Mesenchymal stem cell (in vitro differentiated cells and primary cell): ENCODE data around the gene HTRA3.

ENCODE experiments used
- DNase-seq: peaks from one replicate; pipeline ENCODE4 v3.0.0-alpha.2; 2013
- H2AFZ ChIP-seq: one replicate; pipeline ENCODE4 v1.6.1; 2013; ENCODE audit warnings: low read depth, mild to moderate bottlenecking, control low read depth, inconsistent platforms, low read length, moderate library complexity
- H2AK5ac ChIP-seq: 2 replicates; pipeline ENCODE4 v1.6.1; 2013; ENCODE audit warnings: low read length, moderate library complexity, mild to moderate bottlenecking, inconsistent platforms; ENCODE audit not compliant: severe bottlenecking
- H2BK120ac ChIP-seq: one replicate; pipeline ENCODE4 v1.6.1; 2013; ENCODE audit warnings: low read depth, mild to moderate bottlenecking, inconsistent platforms, low read length, moderate library complexity
- H2BK12ac ChIP-seq, 2 experiments: one replicate each; pipeline ENCODE4 v1.6.1; 2013; ENCODE audit warnings: inconsistent platforms in 2 of 2, low read length in 2 of 2, mild to moderate bottlenecking in 2 of 2, moderate library complexity in 2 of 2, control low read depth in 1 of 2
- H2BK15ac ChIP-seq: one replicate; pipeline ENCODE4 v1.6.1; 2013; ENCODE audit warnings: mild to moderate bottlenecking, low read depth, inconsistent platforms; ENCODE audit not compliant: poor library complexity, severe bottlenecking
- H2BK5ac ChIP-seq: 2 replicates; pipeline ENCODE4 v1.6.1; 2013; ENCODE audit warnings: low read depth, mild to moderate bottlenecking, low read length, control low read depth, inconsistent platforms; ENCODE audit not compliant: poor library complexity, severe bottlenecking
- H3K14ac ChIP-seq, 2 experiments: one replicate each; pipeline ENCODE4 v1.6.1; 2013; ENCODE audit warnings: inconsistent platforms in 2 of 2, low read length in 2 of 2, control low read depth in 1 of 2, mild to moderate bottlenecking in 1 of 2, moderate library complexity in 1 of 2
- H3K18ac ChIP-seq, 2 experiments: one replicate each; pipeline ENCODE4 v1.6.1; 2013; ENCODE audit warnings: inconsistent platforms in 2 of 2, low read length in 2 of 2, control low read depth in 1 of 2, low read depth in 1 of 2, mild to moderate bottlenecking in 1 of 2
- H3K23ac ChIP-seq, 2 experiments: one replicate each; pipeline ENCODE4 v1.6.1; 2013; ENCODE audit warnings: inconsistent platforms in 2 of 2, low read length in 2 of 2, mild to moderate bottlenecking in 2 of 2, moderate library complexity in 2 of 2, control low read depth in 1 of 2
- H3K27ac ChIP-seq: 2 replicates; pipeline ENCODE4 v1.5.1; 2013; ENCODE audit warnings: mild to moderate bottlenecking, moderate library complexity, low read length, control low read depth, inconsistent platforms; ENCODE audit not compliant: poor library complexity, severe bottlenecking
- H3K27me3 ChIP-seq, 2 experiments: 2 replicates each; pipeline versions ENCODE4 v1.6.1 to v1.7.0; 2013; ENCODE audit warnings: low read length in 2 of 2, mild to moderate bottlenecking in 2 of 2, moderate library complexity in 2 of 2, control low read depth in 1 of 2, inconsistent platforms in 1 of 2; ENCODE audit not compliant: control insufficient read depth in 1 of 2, insufficient read depth in 1 of 2
- H3K36me3 ChIP-seq, 2 experiments: 2 replicates each; pipeline versions ENCODE4 v1.6.1 to v1.7.0; 2013; ENCODE audit warnings: low read length in 2 of 2, control low read depth in 1 of 2, inconsistent platforms in 1 of 2, low read depth in 1 of 2, mild to moderate bottlenecking in 1 of 2; ENCODE audit not compliant: insufficient read depth in 2 of 2, control insufficient read depth in 1 of 2
- H3K4ac ChIP-seq, 2 experiments: one replicate each; pipeline ENCODE4 v1.6.1; 2013; ENCODE audit warnings: inconsistent platforms in 2 of 2, low read length in 2 of 2, mild to moderate bottlenecking in 2 of 2, moderate library complexity in 2 of 2, control low read depth in 1 of 2, low read depth in 1 of 2
- H3K4me1 ChIP-seq: 2 replicates; pipeline ENCODE4 v1.6.1; 2013; ENCODE audit warnings: low read depth, low read length, control low read depth; ENCODE audit not compliant: control insufficient read depth, insufficient read depth
- H3K4me2 ChIP-seq: 2 replicates; pipeline ENCODE4 v1.6.1; 2013; ENCODE audit warnings: low read length, mild to moderate bottlenecking, inconsistent platforms; ENCODE audit not compliant: poor library complexity, severe bottlenecking
- H3K4me3 ChIP-seq, 2 experiments: 2 replicates each; pipeline versions ENCODE4 v1.5.1 to v1.7.0; 2013; ENCODE audit warnings: low read length in 2 of 2, mild to moderate bottlenecking in 2 of 2, control low read depth in 1 of 2, low read depth in 1 of 2; ENCODE audit not compliant: insufficient read depth in 1 of 2
- H3K79me1 ChIP-seq: replicated peaks from 2 replicates; pipeline ENCODE4 v1.6.1; 2013; ENCODE audit warnings: mild to moderate bottlenecking, control low read depth, low read length, inconsistent platforms; ENCODE audit not compliant: poor library complexity, severe bottlenecking
- H3K9ac ChIP-seq: 2 replicates; pipeline ENCODE4 v1.7.0; 2013; ENCODE audit warnings: mild to moderate bottlenecking, low read length, moderate library complexity
- H3K9me3 ChIP-seq: 2 replicates; pipeline ENCODE4 v1.7.0; 2013; ENCODE audit warnings: mild to moderate bottlenecking, low read length; ENCODE audit not compliant: control insufficient read depth
- H4K8ac ChIP-seq: one replicate; pipeline ENCODE4 v1.6.1; 2013; ENCODE audit warnings: inconsistent platforms, mild to moderate bottlenecking, low read length, moderate library complexity
- H4K91ac ChIP-seq: one replicate; pipeline ENCODE4 v1.6.1; 2013; ENCODE audit warnings: mild to moderate bottlenecking, low read length, inconsistent platforms
- WGBS: methylation state at CpG from one replicate; pipeline ENCODE4 v1.1.7; 2013; ENCODE audit warnings: mixed read lengths; 5-methylcytosine and 5-hydroxymethylcytosine counted together

The HTRA3 gene

GRCh38 chr4:8345946-8346814 is 76.6 kb downstream of the HTRA3 start:
- Histone ChIP-seq H3K4me2 (no peak overlapping the region), H2BK15ac (no peak overlapping the region), H4K8ac (no peak overlapping the region), H3K4me1 (peaks cover 7% of the 10 kb centered on the region), H4K91ac (no peak overlapping the region), H3K4me3 (no peak overlapping the region), H2AK5ac (no peak overlapping the region), H3K9ac (no peak overlapping the region), H3K79me1 (no peaks in the 10 kb centered on the region), H3K14ac (no peak overlapping the region), H3K9me3 (no peaks in the 10 kb centered on the region), H3K23ac (no peak overlapping the region), H3K18ac (no peak overlapping the region), H3K36me3 (no peaks in the 10 kb centered on the region), H2AFZ (no peak overlapping the region), H2BK5ac (no peak overlapping the region), H2BK120ac (no peak overlapping the region), H3K27me3 (peaks cover 12 to 40% of the 10 kb centered on the region in 2 experiments), H3K4ac (no peak overlapping the region), H2BK12ac (no peak overlapping the region), H3K27ac (no peak overlapping the region)
- 93% methylated on average over 35 of the region's 39 CpGs for WGBS
- DNase-seq = no peak

GRCh38 chr4:8346838-8347605 is 77.5 kb downstream of the HTRA3 start:
- Histone ChIP-seq H3K9ac (no peak overlapping the region), H3K27me3 (peaks cover 12 to 45% of the 10 kb centered on the region in 2 experiments), H2AK5ac (no peak overlapping the region), H2BK5ac (no peak overlapping the region), H3K14ac (no peak overlapping the region), H3K18ac (no peak overlapping the region), H3K23ac (no peak overlapping the region), H3K9me3 (no peaks in the 10 kb centered on the region), H2BK12ac (no peak overlapping the region), H3K4me2 (no peak overlapping the region), H2AFZ (no peak overlapping the region), H3K4me3 (no peak overlapping the region), H3K79me1 (no peaks in the 10 kb centered on the region), H4K91ac (no peak overlapping the region), H3K27ac (no peak overlapping the region), H3K36me3 (no peaks in the 10 kb centered on the region), H4K8ac (no peak overlapping the region), H3K4me1 (peaks cover 11% of the 10 kb centered on the region), H2BK120ac (no peak overlapping the region), H3K4ac (no peak overlapping the region), H2BK15ac (no peak overlapping the region)
- DNase-seq = no peak
- WGBS = 81% methylated on average over 16 of the region's 16 CpGs

DNA sequence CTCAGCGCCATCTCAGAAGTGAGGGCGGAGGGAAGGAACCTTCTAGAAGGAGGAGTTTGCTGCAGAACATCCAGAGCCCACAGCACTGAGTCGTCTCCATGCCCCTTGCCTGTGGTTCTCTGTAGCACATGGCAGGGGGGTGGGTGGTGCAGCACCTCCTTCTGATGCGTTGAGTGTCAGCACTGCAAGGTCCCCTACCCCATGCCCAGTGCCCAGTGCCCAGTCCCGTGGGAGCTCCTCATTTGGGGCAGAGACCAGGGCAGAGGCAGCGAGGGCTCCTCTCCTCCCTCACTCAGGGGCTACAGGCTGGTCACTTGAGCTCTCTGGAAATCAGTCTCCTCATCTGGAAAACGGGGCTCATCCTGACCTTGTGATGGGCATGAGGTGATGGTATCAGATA is 78.1 kb downstream of the HTRA3 start:
- H3K14ac ChIP-seq = no peak overlapping the region
- peaks cover 12 to 51% of the 10 kb centered on the region in 2 experiments for H3K27me3 ChIP-seq
- no peak overlapping the region for H2BK15ac ChIP-seq
- H3K79me1 ChIP-seq = no peaks in the 10 kb centered on the region
- no peak overlapping the region for H2BK120ac ChIP-seq
- H3K27ac ChIP-seq = no peak overlapping the region
- WGBS = 77% methylated on average over 5 of the region's 7 CpGs
- H3K9ac ChIP-seq = no peak overlapping the region
- peaks cover 17% of the 10 kb centered on the region for H3K4me1 ChIP-seq
- H2BK12ac ChIP-seq = no peak overlapping the region
- H3K36me3 ChIP-seq = no peaks in the 10 kb centered on the region
- no peak overlapping the region for H3K4me3 ChIP-seq
- no peaks in the 10 kb centered on the region for H3K9me3 ChIP-seq
- no peak for DNase-seq
- H3K4me2 ChIP-seq = no peak overlapping the region
- no peak overlapping the region for H2AFZ ChIP-seq
- H3K18ac ChIP-seq = no peak overlapping the region
- no peak overlapping the region for H4K91ac ChIP-seq
- H2AK5ac ChIP-seq = no peak overlapping the region
- H3K23ac ChIP-seq = no peak overlapping the region
- H3K4ac ChIP-seq = no peak overlapping the region
- H4K8ac ChIP-seq = no peak overlapping the region
- no peak overlapping the region for H2BK5ac ChIP-seq

DNA sequence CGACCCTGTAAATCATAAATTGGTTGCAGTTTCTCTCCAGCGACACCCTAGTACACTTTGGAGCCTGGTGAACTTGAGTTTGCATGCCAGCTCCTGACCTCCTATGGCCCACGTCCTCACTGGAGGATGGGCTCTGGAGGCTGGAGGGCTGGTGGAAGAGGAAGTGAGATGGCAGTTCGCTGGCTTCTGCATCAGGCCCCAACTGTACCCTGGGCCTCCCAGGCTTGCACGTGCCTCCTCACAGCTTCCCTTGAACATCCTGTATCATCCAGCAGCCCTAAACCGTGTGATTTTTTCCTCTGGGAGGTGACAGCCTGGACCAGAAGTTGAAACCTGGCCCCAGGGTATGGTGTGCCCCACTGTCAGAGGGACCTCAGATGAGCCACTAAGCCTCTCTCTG is 78.5 kb downstream of the HTRA3 start:
- Histone ChIP-seq H3K9ac (no peak overlapping the region), H4K8ac (no peak overlapping the region), H3K4me1 (peaks cover 21% of the 10 kb centered on the region), H4K91ac (no peak overlapping the region), H3K18ac (no peak overlapping the region), H2BK12ac (no peak overlapping the region), H3K79me1 (no peaks in the 10 kb centered on the region), H3K14ac (no peak overlapping the region), H3K9me3 (no peaks in the 10 kb centered on the region), H3K4ac (no peak overlapping the region), H2BK15ac (no peak overlapping the region), H2BK120ac (no peak overlapping the region), H3K36me3 (no peaks in the 10 kb centered on the region), H2BK5ac (no peak overlapping the region), H3K27me3 (peaks cover 12 to 55% of the 10 kb centered on the region in 2 experiments), H2AK5ac (no peak overlapping the region), H3K4me3 (no peak overlapping the region), H3K23ac (no peak overlapping the region), H3K4me2 (no peak overlapping the region), H2AFZ (no peak overlapping the region), H3K27ac (no peak overlapping the region)
- DNase-seq = no peak
- WGBS = 84% methylated on average over 6 of the region's 6 CpGs
